ENCODE results near the gene FRMD8. TPM values are rescaled to one million over a fixed set of nuclear protein-coding genes. Genes with fewer than 3 reads are reported as not detected.

The FRMD8 gene
- total RNA-seq, 2 experiments from 2014 or later, result 53.9 to 61.3 TPM

- Mint-ChIP-seq H3K27me3 (peaks cover 5% of the 10 kb centered on the region), H3K9me3 (no peaks in the 10 kb centered on the region), H3K4me1 (peaks cover 47% of the 10 kb centered on the region), H3K27ac (peak overlapping the region; percentile 99), H3K4me3 (peak overlapping the region; percentile 97), H3K36me3 (ENCODE audit: low read depth) (peaks cover 19% of the 10 kb centered on the region)
- no peak for DNase-seq
- CTCF ChIA-PET, result interaction anchor here (0.5 to 17.1 kb wide), 5 partner anchors 11 to 148 kb away, joined by 3 to 447 read pairs (median 8); partner anchors contain the start of gene MALAT1
- POLR2A ChIA-PET, result interaction anchor here (0.8 to 20.7 kb wide), 20 partner anchors 8 to 638 kb away, joined by 3 to 6840 read pairs (median 8); partner anchors contain the start of genes EHBP1L1, FAM89B, FRMD8 and MALAT1
Measured at GRCh38 chr11:65418431-65418680, 31.9 kb downstream of the FRMD8 start.

- peaks cover 47% of the 10 kb centered on the region for H3K4me1 Mint-ChIP-seq
- peak overlapping the region; percentile 97 for H3K4me3 Mint-ChIP-seq
- peak overlapping the region; percentile 99 for H3K27ac Mint-ChIP-seq
Measured at GRCh38 chr11:65418681-65419459, 32.4 kb downstream of the FRMD8 start.

GRCh38 chr11:65419460-65419771 is 33.0 kb downstream of the FRMD8 start:
- peak overlapping the region; percentile 97 for H3K4me3 Mint-ChIP-seq
- CTCF ChIA-PET, result interaction anchor here (1.0 to 17.1 kb wide), 5 partner anchors 10 to 152 kb away, joined by 3 to 447 read pairs (median 4); partner anchors contain the start of genes MALAT1, SCYL1 and SLC25A45
- H3K4me1 Mint-ChIP-seq, result peaks cover 49% of the 10 kb centered on the region

More at GRCh38 chr11:65418681-65419459, 32.4 kb downstream of the FRMD8 start:
- Mint-ChIP-seq H3K36me3 (ENCODE audit: low read depth) (peaks cover 24% of the 10 kb centered on the region), H3K9me3 (no peaks in the 10 kb centered on the region), H3K27me3 (peaks cover 5% of the 10 kb centered on the region)
- POLR2A ChIA-PET, result interaction anchor here (0.8 to 20.7 kb wide), 28 partner anchors 8 to 639 kb away, joined by 3 to 6840 read pairs (median 5); partner anchors contain the start of genes DPF2, EHBP1L1, FAM89B and FAU
- peak; percentile 95 for DNase-seq
- CTCF ChIA-PET, result interaction anchor here (0.5 to 17.1 kb wide), 7 partner anchors 11 to 153 kb away, joined by 3 to 447 read pairs (median 3); partner anchors contain the start of genes MALAT1 and SCYL1

GRCh38 chr11:65419772-65420481 is 33.5 kb downstream of the FRMD8 start:
- ChIA-PET CTCF (interaction anchor here (0.6 to 17.1 kb wide), 7 partner anchors 10 to 152 kb away, joined by 3 to 447 read pairs (median 4); partner anchors contain the start of genes MALAT1, SCYL1 and SLC25A45), POLR2A (interaction anchor here (0.8 to 20.7 kb wide), 23 partner anchors 7 to 560 kb away, joined by 3 to 6840 read pairs (median 9); partner anchors contain the start of genes DPF2, EHBP1L1, FAM89B and FAU)
- Mint-ChIP-seq H3K4me1 (peaks cover 51% of the 10 kb centered on the region), H3K27ac (peak overlapping the region; percentile 99), H3K4me3 (peak overlapping the region; percentile 97), H3K27me3 (peaks cover 5% of the 10 kb centered on the region), H3K36me3 (ENCODE audit: low read depth) (peaks cover 34% of the 10 kb centered on the region), H3K9me3 (no peaks in the 10 kb centered on the region)
- peak; percentile 82 for DNase-seq

More at GRCh38 chr11:65419460-65419771, 33.0 kb downstream of the FRMD8 start:
- Mint-ChIP-seq H3K36me3 (ENCODE audit: low read depth) (peaks cover 29% of the 10 kb centered on the region), H3K27me3 (peaks cover 5% of the 10 kb centered on the region), H3K9me3 (no peaks in the 10 kb centered on the region), H3K27ac (peak overlapping the region; percentile 99)
- no peak for DNase-seq
- POLR2A ChIA-PET, result interaction anchor here (0.8 to 20.7 kb wide), 24 partner anchors 7 to 559 kb away, joined by 3 to 6840 read pairs (median 6); partner anchors contain the start of genes DPF2, EHBP1L1, FAM89B and FAU

GRCh38 chr11:65420506-65420905 is 34.1 kb downstream of the FRMD8 start:
- Mint-ChIP-seq H3K4me1 (peaks cover 53% of the 10 kb centered on the region), H3K9me3 (no peaks in the 10 kb centered on the region), H3K27me3 (peaks cover 5% of the 10 kb centered on the region), H3K27ac (peak overlapping the region; percentile 99), H3K36me3 (ENCODE audit: low read depth) (peaks cover 40% of the 10 kb centered on the region), H3K4me3 (peak overlapping the region; percentile 97)
- CTCF ChIA-PET, result interaction anchor here (0.6 to 17.1 kb wide), 5 partner anchors 9 to 82 kb away, joined by 3 to 447 read pairs (median 4); partner anchors contain the start of genes MALAT1 and SLC25A45
- no peak for DNase-seq
- POLR2A ChIA-PET, result interaction anchor here (0.9 to 20.7 kb wide), 17 partner anchors 6 to 217 kb away, joined by 3 to 6840 read pairs (median 36); partner anchors contain the start of genes DPF2, EHBP1L1, FAM89B and FRMD8

DNA sequence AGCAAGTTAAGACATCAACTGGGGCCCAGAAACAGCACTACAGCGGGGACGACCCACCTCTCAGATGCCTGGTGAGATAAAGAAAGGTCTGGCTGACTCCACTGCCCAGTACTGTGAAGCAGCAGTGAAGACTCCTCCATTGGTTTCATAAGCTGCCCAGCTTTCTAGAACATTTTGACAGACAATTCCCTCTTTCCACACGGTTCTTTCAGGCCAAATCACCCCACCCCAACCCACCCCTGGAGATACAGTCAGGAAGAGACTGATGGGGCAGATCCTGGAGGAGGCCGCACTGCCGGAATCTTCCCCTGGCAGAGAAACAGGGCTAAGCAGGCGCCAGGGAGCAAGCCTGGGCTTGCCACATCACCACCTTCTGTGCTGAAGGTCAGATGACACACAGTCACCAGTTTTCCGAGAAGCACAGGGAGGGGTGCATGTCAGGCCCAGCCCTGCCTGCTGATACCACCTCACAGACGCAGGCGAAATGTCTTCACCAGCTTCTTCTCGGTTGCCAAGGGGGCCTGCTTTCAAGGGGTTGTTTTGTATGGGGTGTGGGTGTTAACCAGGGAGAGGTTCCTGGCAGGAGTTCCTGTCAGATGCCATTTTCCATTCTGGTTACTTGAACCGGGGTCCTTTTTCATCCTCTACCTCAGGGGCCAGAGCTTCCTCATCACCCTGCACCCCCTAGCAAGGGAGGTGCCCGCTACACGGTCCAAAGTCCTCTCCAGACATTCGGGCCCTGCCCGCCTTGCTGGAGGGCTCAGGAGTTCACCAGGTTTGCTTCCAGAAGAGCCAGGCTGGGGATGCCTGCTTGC is 34.7 kb downstream of the FRMD8 start:
- Mint-ChIP-seq H3K27me3 (peaks cover 5% of the 10 kb centered on the region), H3K4me1 (peaks cover 50% of the 10 kb centered on the region), H3K27ac (peak overlapping the region; percentile 99), H3K9me3 (no peaks in the 10 kb centered on the region), H3K4me3 (peak overlapping the region; percentile 97), H3K36me3 (ENCODE audit: low read depth) (peaks cover 47% of the 10 kb centered on the region)
- DNase-seq, result peak; percentile 94
- CTCF ChIA-PET, result interaction anchor here (1.2 to 17.1 kb wide), 3 partner anchors 39 to 82 kb away, joined by 4 to 447 read pairs (median 4); partner anchors contain the start of genes MALAT1 and SLC25A45
- POLR2A ChIA-PET, result interaction anchor here (0.7 to 20.7 kb wide), 24 partner anchors 5 to 473 kb away, joined by 3 to 6840 read pairs (median 12); partner anchors contain the start of genes DPF2, EHBP1L1, FAM89B and FRMD8

- peaks cover 5% of the 10 kb centered on the region for H3K27me3 Mint-ChIP-seq
- H3K36me3 Mint-ChIP-seq (ENCODE audit: low read depth), result peaks cover 53% of the 10 kb centered on the region
- no peaks in the 10 kb centered on the region for H3K9me3 Mint-ChIP-seq
- peak overlapping the region; percentile 97 for H3K4me3 Mint-ChIP-seq
- ChIA-PET POLR2A (interaction anchor here (1.0 to 20.7 kb wide), 36 partner anchors 5 to 1980 kb away, joined by 3 to 6840 read pairs (median 9); partner anchors contain the start of genes DPF2, EHBP1L1, FAM89B and FRMD8), CTCF (interaction anchor here (1.0 to 17.1 kb wide), 2 partner anchors 18 to 81 kb away, joined by 3 to 447 read pairs; partner anchors contain the start of gene MALAT1)
- peak; percentile 96 for DNase-seq
- H3K4me1 Mint-ChIP-seq, result peaks cover 47% of the 10 kb centered on the region
- H3K27ac Mint-ChIP-seq, result peak overlapping the region; percentile 99
Measured at GRCh38 chr11:65421794-65422632, 35.6 kb downstream of the FRMD8 start.

GRCh38 chr11:65422633-65423515 is 36.4 kb downstream of the FRMD8 start, which contains the start of gene NEAT1:
Gene NEAT1 (plus strand): TSS chr11:65422798.
- H3K27me3 Mint-ChIP-seq, result peaks cover 5% of the 10 kb centered on the region
- peak within 1 kb of the TSS; percentile 97 for H3K4me3 Mint-ChIP-seq
- H3K4me1 Mint-ChIP-seq, result peaks cover 46% of the 10 kb centered on the region
- ChIA-PET CTCF (interaction anchor here (1.0 to 17.1 kb wide), 2 partner anchors 17 to 80 kb away, joined by 3 to 447 read pairs; partner anchors contain the start of gene MALAT1), POLR2A (interaction anchor here (1.0 to 20.7 kb wide), 34 partner anchors 4 to 1980 kb away, joined by 3 to 6840 read pairs (median 7); partner anchors contain the start of genes CDC42EP2, EHBP1L1, FAM89B and FRMD8)
- peak within 1 kb of the TSS; percentile 99 for H3K27ac Mint-ChIP-seq
- H3K9me3 Mint-ChIP-seq, result no peaks in the 10 kb centered on the region
- DNase-seq, result peak; percentile 97
- peaks cover 59% of the 10 kb centered on the region for H3K36me3 Mint-ChIP-seq (ENCODE audit: low read depth)

DNA sequence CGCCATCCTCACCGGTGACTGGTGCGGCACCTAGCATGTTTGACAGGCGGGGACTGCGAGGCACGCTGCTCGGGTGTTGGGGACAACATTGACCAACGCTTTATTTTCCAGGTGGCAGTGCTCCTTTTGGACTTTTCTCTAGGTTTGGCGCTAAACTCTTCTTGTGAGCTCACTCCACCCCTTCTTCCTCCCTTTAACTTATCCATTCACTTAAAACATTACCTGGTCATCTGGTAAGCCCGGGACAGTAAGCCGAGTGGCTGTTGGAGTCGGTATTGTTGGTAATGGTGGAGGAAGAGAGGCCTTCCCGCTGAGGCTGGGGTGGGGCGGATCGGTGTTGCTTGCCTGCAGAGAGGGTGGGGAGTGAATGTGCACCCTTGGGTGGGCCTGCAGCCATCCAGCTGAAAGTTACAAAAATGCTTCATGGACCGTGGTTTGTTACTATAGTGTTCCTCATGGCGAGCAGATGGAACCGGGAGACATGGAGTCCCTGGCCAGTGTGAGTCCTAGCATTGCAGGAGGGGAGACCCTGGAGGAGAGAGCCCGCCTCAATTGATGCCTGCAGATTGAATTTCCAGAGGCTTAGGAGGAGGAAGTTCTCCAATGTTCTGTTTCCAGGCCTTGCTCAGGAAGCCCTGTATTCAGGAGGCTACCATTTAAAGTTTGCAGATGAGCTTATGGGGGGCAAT is 37.2 kb downstream of the FRMD8 start:
- ChIA-PET CTCF (interaction anchor here (17.1 kb wide), 1 partner anchor 79 kb away, joined by 447 read pairs; the partner anchor contains the start of gene MALAT1), POLR2A (interaction anchor here (1.0 to 20.7 kb wide), 33 partner anchors 6 to 1979 kb away, joined by 3 to 6840 read pairs (median 6); partner anchors contain the start of genes CDC42EP2, EHBP1L1, FAM89B and FRMD8)
- Mint-ChIP-seq H3K4me3 (peak overlapping the region; percentile 97), H3K27ac (peak overlapping the region; percentile 99), H3K27me3 (peaks cover 5% of the 10 kb centered on the region), H3K36me3 (ENCODE audit: low read depth) (peaks cover 65% of the 10 kb centered on the region), H3K4me1 (peaks cover 47% of the 10 kb centered on the region), H3K9me3 (no peaks in the 10 kb centered on the region)
- peak; percentile 54 for DNase-seq

Measured in activated CD4-positive, alpha-beta memory T cell treated with anti-CD3 and anti-CD28 coated beads, Interleukin-2, amount 10 ng/mL, durations not matched to agents 7 days and 5 days (primary cell).